Measurements from ENCODE around the gene ARV1. TPM values are rescaled to one million over a fixed set of nuclear protein-coding genes. Genes with fewer than 3 reads are reported as not detected.

Gene ARV1
- total and polyA plus RNA-seq, 2 experiments from 2014 or later: 10.4 to 20.0 TPM

DNA sequence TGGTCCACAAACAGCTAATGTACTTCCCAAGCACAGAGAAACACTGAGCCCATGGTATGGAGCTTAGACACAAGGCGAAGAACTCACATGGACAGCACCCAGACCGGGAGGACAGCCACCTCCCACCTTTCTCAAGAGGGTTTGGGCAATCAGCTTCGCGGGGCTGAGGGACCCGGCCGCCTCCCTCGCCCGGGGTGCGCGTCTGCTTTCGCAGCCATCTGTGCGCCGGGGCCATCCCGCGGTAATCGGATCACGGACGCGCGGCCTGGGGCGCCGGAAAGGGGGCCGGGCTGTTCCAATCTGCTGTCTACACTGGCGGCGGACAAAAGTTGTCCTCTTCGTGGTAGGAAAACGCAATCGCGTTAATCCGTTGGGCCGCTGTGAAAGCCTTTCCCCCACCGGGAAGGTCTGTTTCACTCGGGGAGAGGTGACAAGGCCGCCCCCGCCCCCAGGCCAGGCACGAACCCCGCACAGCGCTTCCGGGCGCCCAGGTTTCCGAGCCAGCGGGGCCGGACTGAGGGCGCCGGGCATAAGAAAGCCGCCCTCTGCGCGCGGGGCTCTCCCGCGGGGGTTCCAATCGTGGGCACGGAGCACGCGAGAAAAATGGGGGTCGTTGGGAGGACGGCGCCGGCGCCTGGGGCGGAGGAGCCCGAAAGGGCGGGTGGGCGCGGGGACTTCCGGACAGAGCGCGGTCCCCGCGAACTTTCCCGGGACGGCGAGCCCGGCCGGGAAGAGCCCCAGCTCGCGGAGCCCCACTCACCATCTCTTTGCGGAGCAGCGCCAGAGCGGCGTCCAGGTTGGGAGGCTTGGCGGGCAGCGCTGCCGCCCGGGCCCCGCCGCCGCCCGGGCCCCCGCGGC is 60.5 kb downstream of the ARV1 start (continued):
- no peak for TF ChIP-seq ZNF331 (CRISPR knock-in tag; IDR thresholded peaks at IDR 0.05; ENCODE audit: low read depth)

DNA sequence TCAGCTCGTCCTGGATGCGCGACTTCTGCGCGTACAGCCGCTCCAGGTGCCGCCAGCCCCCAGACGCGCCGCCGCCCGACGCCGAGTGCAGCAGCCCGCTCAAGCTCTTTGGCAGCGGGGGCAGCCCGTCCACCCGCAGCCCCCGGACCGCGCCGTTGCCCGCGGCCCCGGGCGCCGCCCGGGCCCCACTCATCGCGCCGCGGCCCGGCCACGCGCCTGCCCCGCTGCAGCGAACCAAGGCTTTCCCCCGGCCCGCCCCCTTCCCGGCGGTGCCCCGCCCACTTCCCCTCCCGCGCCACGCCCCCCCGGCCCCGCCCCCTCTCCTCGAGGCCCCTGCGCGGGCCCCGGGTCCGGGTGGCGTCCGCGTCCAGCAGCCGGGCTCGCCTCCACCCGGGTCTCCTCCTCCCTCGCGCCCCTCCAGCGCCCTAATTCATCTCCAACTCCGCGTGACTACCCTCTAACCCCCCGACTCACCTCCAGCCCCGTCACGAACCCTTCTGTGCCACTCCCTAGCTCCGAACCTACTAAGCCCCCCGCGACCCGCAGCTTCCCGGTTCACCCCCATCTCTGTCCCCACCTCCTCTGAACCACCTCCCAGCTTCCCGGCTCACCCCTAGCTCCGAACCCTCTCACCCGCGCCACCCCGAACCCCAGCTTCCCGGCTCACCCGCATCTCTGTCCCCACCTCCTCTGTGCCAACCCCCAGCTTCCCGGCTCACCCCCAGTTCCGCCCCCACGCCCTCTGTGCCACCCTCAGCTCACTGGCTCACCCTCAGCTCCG is 61.3 kb downstream of the ARV1 start, which contains the start of gene FAM89A:
FAM89A (minus strand) TSS at position 236 of the 781 bp plus-strand sequence; CDS start at position 193, 43 bp downstream.
- Histone ChIP-seq H3K4me3 (peak within 1 kb of the TSS; percentile 71), H3K4me1 (ENCODE audit: insufficient read depth) (no peaks in the 10 kb centered on the region; the same call in 1 of the 2 replicates), H3K27ac (ENCODE audit: low read depth) (no peak within 1 kb of the TSS), H4K20me1 (replicated peaks; ENCODE audit: insufficient read depth) (peaks cover 20% of the 10 kb centered on the region), H3K27me3 (ENCODE audit: insufficient read depth) (peaks cover 97% of the 10 kb centered on the region), H3K79me2 (replicated peaks; ENCODE audit: insufficient read depth) (no peaks in the 10 kb centered on the region), H2AFZ (peak within 1 kb of the TSS; percentile 93), H3K9me2 (ENCODE audit: insufficient read depth) (no peaks in the 10 kb centered on the region), H3K36me3 (ENCODE audit: insufficient read depth) (no peaks in the 10 kb centered on the region), H3F3A (replicated peaks; ENCODE audit: low read depth) (no peaks in the 10 kb centered on the region), H3K4me2 (peak within 1 kb of the TSS; percentile 81)
- H3K27ac Mint-ChIP-seq: no peak within 1 kb of the TSS
- peak; percentile 50 for DNase-seq (ENCODE audit: low spot score)
- H3K36me3 Mint-ChIP-seq (ENCODE audit: low read depth): no peaks in the 10 kb centered on the region; the same call in 2 of the 3 replicates
- peaks cover 77% of the 10 kb centered on the region for H3K27me3 Mint-ChIP-seq (ENCODE audit: insufficient read depth, low read depth, poor library complexity)
- H3K4me3 Mint-ChIP-seq: peak within 1 kb of the TSS; percentile 71
- H3K4me1 Mint-ChIP-seq: peaks cover 3% of the 10 kb centered on the region; the same call in 2 of the 3 replicates
- TF ChIP-seq JUNB (IDR thresholded peaks at IDR 0.05; ENCODE audit: unreplicated experiment): no peak
- peak; percentile 36 for TF ChIP-seq EZH2 (IDR thresholded peaks at IDR 0.05; ENCODE audit: low read depth, unreplicated experiment)
- TF ChIP-seq ZNF114 (CRISPR knock-in tag; IDR thresholded peaks at IDR 0.05): no peak
- TF ChIP-seq, protein P1, sequence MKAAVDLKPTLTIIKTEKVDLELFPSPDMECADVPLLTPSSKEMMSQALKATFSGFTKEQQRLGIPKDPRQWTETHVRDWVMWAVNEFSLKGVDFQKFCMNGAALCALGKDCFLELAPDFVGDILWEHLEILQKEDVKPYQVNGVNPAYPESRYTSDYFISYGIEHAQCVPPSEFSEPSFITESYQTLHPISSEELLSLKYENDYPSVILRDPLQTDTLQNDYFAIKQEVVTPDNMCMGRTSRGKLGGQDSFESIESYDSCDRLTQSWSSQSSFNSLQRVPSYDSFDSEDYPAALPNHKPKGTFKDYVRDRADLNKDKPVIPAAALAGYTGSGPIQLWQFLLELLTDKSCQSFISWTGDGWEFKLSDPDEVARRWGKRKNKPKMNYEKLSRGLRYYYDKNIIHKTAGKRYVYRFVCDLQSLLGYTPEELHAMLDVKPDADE (IDR thresholded peaks at IDR 0.05): no peak
- H3K9me3 Mint-ChIP-seq: no peaks in the 10 kb centered on the region
- peak; percentile 38 for ATAC-seq

GRCh38 chr1:231040800-231041718 is 62.2 kb downstream of the ARV1 start:
- Mint-ChIP-seq H3K27me3 (ENCODE audit: insufficient read depth, low read depth, poor library complexity) (peaks cover 78% of the 10 kb centered on the region), H3K36me3 (ENCODE audit: low read depth) (no peaks in the 10 kb centered on the region; the same call in 2 of the 3 replicates), H3K4me3 (peak overlapping the region; percentile 69), H3K4me1 (peaks cover 3% of the 10 kb centered on the region; the same call in 2 of the 3 replicates), H3K27ac (no peak overlapping the region), H3K9me3 (no peaks in the 10 kb centered on the region)
- peak; percentile 50 for DNase-seq (ENCODE audit: low spot score)
- H3K9me2 ChIP-seq (ENCODE audit: insufficient read depth): no peaks in the 10 kb centered on the region
- no peaks in the 10 kb centered on the region for H3K79me2 ChIP-seq (replicated peaks; ENCODE audit: insufficient read depth)
- H3K27me3 ChIP-seq (ENCODE audit: insufficient read depth): peaks cover 97% of the 10 kb centered on the region
- H4K20me1 ChIP-seq (replicated peaks; ENCODE audit: insufficient read depth): peaks cover 20% of the 10 kb centered on the region
- H3F3A ChIP-seq (replicated peaks; ENCODE audit: low read depth): no peaks in the 10 kb centered on the region
- no peaks in the 10 kb centered on the region for H3K36me3 ChIP-seq (ENCODE audit: insufficient read depth)
- H3K27ac ChIP-seq (ENCODE audit: low read depth): no peak overlapping the region
- peak; percentile 59 for ATAC-seq
- H3K4me3 ChIP-seq: peak overlapping the region; percentile 71
- no peaks in the 10 kb centered on the region; the same call in 1 of the 2 replicates for H3K4me1 ChIP-seq (ENCODE audit: insufficient read depth)
- peak overlapping the region; percentile 93; the same call in 1 of the 2 replicates for H2AFZ ChIP-seq
- H3K4me2 ChIP-seq: peak overlapping the region; percentile 81
- no peak for TF ChIP-seq EZH2phosphoT487 (IDR thresholded peaks at IDR 0.05; ENCODE audit: unreplicated experiment)
- TF ChIP-seq ZNF114 (CRISPR knock-in tag; IDR thresholded peaks at IDR 0.05): no peak
- no peak for TF ChIP-seq ZNF331 (CRISPR knock-in tag; IDR thresholded peaks at IDR 0.05; ENCODE audit: low read depth)
- no peak for TF ChIP-seq REST (IDR thresholded peaks at IDR 0.05; ENCODE audit: unreplicated experiment)
- TF ChIP-seq, protein P1 (IDR thresholded peaks at IDR 0.05): no peak
- TF ChIP-seq EZH2 (IDR thresholded peaks at IDR 0.05; ENCODE audit: low read depth, unreplicated experiment): peak; percentile 40
- TF ChIP-seq STAT1 (IDR thresholded peaks at IDR 0.05; ENCODE audit: unreplicated experiment): no peak

Data from GM23338 (cell line).